Effector CD8-positive, alpha-beta T cell (primary cell): ENCODE measurements around the gene DCPS.
"Not testable (repeated sequence)": the region's sequence is repeated elsewhere in the genome, so short reads cannot be mapped to it uniquely, and the experiment has no call there.

Source experiments
- DNase-seq: peaks from one replicate; lab custom pipeline; 2025; lab: John Stamatoyannopoulos, UW

The DCPS gene

DNA sequence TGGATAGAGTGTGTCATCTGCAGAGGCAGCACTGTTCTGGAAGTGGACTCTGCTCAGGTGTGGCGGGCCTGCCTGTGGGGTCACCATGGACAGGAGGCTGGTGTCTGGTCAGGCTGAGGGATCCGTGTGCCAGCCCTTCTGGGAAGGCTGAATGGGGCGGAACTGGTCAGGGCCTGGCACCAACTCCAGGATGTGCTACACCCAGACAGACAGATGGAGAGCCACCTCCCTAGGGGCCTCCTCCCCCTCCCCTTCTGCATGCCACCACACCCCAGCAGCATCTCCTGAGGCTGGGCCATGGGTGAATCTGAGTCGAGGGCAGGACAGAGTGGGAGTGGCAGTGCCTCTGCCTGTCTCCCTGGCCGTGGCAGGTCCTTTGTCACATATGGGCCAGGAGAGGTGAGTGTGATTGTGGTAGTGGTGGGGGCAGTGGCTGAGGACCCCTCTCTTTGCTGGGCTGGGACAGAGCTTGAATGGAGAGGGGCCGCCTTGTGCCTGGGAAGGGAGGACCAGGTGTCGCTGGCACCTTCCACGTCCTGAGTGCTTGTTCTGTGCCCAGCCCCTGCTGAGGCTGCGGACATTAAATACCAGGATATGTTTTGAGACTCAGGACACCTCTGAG lies 80.7 kb downstream of the DCPS start:
- DNase-seq, result no peak

DNA sequence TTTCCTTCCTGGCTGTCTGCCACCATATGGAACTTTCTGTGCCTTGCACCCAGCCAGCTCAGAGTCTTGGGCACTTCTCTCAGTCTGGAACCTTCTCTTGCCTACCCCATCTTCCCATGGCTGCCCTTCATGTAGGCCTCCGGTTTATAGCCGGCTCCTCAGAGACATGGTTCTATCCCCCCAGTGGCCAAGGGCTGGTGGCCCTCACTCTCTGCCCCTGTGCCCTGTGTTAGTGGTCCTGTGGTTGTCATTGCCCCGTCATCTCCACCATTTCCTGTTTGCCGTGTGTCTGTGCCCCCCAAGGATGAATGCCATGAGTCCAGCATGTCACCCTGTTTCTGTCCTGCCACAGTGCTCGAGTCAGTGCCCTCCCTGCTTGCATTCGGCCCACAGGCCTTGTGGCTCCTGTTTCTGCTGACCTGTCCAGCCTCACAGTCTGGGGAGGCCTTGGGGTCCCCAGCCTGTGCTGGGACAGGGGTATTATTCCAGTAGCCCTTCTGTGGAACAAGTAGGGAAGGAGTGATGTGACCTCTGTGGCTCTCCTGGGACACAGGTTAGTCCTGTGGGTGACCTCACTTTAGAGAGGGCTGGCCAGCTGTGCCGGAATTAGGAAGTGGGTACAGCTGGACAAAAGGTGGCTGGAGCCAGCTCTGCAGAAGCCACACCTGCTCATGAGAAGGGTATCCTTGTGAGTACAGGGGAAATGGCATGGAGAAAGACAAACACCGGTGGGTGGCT lies 82.3 kb downstream of the DCPS start:
- DNase-seq, result no peak

DNA sequence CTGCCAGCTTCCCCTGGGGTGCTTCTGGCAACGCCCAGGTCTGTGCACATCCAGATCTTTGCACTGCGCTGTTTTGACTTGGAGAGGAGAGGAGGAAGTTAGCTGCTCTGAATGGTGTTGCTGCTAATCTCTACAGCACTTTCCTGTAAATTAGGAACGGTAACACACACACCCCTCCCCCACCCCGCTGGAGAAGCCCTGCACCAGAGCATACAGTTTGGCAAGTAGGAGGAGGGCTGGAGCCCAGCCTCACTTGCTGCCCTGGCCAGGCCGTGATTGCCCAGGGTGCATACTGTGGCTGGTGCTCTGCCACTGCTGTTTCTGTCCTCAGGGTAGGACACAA lies 82.8 kb downstream of the DCPS start:
- not testable (repeated sequence) for DNase-seq

DNA sequence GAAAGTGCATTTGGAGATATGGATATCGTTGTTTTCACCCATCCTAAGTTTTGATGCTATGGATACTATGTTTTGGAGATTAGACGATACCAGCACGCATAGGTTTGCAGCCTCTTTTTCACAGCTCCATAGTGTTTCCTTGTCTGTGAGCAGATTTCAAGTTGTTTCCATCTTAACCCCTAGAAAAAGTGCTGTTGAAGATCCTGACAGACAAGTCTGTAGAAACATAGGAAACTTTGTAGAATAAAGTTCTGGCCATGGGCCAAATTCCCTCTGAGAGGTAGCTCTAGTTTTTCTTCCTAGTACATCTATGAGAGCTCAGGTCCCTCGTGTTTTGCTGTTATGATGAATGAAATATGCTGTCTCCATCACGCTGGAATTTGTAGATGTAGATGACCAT lies 84.0 kb downstream of the DCPS start:
- DNase-seq, result no peak

DNA sequence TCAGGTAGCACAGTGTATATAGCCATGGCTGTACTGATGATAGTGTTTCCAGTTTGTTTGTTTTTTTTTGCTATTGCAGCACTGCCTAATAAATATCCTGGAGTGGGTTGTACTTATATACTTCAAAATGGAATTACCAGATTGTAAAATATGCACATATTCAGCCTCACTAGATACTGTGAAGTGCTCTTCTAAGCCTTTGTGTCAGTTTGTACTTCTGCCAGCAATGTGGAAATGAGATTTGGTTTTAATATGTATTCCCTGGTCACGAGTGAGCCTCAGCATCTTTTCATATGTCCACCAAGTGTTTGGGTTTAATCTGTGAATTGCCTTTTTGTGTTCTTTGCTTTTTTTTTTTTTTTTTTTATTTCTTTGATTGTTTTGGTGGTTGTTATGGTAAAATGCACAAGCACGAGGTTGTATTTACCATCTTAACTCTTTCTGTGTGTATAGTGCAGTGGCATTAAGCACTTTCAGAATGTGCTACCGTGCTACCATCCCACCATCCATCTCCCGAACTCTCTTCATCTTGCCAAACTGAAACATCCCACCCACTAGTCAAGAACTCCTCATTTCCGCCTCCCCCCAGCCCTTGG lies 86.5 kb downstream of the DCPS start:
- DNase-seq, result no peak

DNA sequence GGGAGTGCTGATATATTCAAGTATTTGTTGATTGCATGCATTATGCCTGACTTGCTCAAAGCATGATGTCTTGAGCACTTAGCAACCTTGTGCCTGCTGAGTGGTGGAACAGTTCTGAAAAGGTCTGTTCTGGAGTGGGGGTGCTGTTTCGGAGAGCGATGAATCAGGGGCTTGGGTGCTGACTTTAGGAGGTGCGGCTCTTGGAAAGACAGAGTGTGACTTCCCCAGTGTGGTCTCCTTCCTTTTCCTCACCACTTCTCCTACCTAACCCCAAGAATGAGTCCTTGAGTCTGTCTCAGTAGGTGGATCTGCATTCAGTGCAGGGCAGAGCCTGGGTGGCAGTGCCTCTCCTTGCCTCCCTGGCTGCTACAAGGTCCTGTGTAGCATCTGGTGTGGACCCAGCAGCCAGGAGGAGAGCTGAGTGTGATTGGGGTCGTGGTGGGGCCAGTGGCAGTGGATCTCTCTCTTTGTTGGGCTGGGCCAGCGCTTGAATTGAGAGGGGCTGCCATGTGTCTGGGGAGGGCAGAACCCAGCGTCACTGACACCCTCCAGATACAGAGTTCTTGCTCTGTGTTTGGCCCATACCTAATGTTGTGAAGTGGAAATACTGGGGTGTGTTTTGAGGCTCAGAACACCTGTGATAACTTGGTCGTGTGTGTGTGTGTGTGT lies 87.6 kb downstream of the DCPS start:
- no peak for DNase-seq

DNA sequence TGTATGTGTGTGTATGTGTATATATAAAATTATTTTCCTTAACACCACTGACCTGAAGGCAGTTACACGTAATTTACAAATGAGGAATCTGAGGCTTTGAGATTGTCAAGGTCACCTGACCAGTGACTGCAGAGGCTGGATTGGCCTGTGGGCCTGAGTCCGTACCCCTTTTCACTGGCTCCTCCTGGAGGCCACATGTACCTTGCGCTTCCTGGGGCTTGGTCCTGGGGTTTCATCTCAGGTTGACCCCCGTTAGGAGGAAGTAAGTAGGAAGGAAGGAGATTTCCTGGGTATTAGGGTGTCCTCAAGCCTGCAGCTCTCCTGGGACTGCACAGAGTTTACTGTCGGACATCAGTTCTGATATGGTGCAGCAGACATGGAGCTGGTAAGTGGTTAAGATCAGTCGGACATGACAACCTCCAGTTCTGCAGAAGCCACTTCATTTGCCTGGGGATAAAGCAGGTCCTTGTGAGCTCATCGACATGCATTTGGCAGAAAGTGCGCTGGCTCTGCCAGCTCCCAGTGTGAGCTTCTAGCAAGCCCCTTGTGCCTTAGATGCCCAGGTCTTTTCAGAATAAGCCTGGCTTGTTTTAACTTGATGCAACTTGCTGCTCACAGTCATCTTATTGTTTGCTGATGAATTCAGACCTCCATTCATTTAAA lies 88.2 kb downstream of the DCPS start:
- no peak for DNase-seq

DNA sequence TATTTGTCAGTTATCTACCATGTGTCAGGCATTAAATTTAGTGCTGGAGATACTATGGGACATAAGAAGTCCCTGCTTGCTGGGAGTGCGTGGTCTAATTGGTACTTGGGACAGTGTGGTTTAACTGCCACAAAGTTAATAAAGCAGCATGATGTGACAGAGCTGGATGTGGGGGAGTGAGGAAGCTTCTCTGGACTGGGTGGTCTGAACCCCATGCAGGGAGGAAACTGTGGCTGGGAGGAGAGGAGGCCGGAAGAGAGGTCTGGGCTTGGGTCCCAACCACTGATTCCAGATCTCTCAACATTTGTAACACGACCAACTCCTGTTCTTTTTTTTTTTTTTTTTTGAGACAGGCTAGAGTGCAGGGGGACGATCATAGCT lies 88.8 kb downstream of the DCPS start:
- DNase-seq, result no peak

DNA sequence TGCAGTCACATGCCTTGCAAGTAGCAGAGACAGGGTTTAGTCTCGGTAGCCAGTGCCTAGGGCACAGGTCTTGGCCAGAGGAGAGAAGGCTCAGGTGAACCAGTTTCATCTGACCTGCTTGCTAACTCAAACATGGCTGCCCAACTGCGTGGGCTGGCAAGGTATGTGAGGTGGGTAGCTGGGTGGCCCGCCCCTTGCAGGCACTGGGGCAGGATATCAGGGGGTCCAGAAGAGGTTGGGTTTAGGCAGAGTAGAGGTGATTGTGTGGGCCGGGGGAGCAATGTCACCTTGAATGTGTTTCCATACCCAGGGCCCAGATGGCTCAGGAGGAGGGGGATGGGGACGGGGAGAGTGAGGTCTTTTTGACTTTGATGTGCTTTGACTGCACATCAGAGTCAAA lies 89.3 kb downstream of the DCPS start:
- no peak for DNase-seq

DNA sequence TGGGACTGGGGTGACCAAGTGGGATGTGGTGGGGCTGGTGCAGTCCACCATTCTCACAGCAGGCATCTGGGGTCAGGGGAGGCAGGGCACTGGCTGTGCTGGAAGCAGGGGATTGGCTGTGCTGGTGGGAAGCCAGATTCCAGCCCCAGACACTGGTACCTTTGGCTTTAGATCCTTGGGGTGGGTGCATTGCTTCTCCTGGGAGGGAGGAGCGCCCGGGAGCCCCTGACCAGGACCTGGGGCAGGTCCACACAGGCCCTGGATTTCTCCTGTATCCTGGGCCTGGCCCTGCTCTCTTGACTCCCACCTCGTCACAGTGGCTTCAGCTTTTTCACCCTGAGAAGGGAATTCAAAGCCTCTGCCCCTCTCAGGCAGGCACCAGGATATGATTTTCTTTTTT lies 90.2 kb downstream of the DCPS start:
- DNase-seq, result no peak

DNA sequence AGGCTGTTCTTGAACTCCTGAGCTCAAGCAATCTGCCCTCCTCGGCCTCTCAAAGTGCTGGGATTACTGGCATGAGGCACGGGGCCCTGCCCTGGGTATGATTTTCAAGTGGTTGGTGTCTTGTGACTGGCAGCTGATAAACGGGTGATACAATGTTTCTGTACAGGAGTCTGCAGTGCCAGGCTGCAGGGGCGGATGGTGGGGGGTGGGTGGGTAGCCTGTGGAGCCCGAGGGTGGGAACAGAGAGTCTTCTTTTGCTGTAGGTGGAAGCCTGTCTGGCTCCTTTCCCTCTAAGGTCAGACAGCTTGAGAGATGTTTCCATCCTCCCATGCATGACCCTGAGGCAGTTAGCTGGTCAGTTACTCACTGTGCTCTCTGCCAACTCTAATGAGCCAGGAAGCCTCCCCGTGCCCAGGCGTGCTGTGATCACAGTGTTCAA lies 90.8 kb downstream of the DCPS start:
- DNase-seq, result not testable (repeated sequence)
